NCI-H82 (cell line): Measurements from ENCODE around the gene SCMH1.
A peak's percentile ranks its signal among the peaks of the same experiment; 100 is the strongest.

ENCODE experiments used
- DNase-seq: peaks from one replicate; lab custom pipeline; 2025; lab: John Stamatoyannopoulos, UW

SCMH1 gene

GRCh38 chr1:40998668-40999067, 243.4 kb downstream of the SCMH1 start:
- no peak for DNase-seq

DNA sequence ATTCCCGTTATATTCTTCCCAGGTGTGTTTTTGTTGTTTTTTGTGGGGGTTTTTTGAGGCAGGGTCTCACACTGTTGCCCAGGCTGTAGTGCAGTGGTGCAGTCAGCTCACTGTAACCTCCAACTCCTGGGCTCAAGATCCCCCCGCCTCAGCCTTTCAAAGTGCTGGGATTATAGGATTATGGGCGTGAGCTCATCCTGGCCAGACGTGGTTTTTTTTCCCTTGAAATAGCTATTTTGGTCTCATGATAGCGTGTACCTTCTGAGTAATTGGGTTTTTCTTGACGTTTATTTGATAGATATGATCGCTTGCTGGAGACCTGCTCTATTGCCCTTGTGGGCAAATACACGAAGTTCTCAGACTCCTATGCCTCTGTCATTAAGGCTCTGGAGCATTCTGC, 245.0 kb downstream of the SCMH1 start:
- DNase-seq: peak; percentile 75

DNA sequence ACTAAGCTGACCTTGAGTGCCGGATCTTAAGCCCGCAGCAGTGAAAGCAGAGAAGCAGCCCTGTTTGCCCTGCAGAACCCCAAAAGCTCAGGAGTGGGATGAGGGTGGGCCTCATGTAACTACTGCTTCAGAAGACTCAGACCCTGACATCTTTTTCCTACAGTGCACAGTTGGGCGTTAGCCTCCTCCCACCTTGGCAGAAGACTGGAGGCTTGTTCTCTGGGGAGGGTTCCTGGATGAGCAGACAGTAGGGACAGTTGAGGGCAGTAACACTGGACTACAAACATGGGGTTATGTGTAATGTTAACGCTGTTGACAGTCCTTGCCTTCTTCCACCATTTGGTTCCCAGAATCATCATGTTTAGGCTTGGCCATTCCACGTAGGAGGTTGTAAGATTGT, 253.0 kb downstream of the SCMH1 start:
- no peak for DNase-seq

- no peak for DNase-seq
Observed at GRCh38 chr1:40988280-40988679, 253.8 kb downstream of the SCMH1 start.

DNA sequence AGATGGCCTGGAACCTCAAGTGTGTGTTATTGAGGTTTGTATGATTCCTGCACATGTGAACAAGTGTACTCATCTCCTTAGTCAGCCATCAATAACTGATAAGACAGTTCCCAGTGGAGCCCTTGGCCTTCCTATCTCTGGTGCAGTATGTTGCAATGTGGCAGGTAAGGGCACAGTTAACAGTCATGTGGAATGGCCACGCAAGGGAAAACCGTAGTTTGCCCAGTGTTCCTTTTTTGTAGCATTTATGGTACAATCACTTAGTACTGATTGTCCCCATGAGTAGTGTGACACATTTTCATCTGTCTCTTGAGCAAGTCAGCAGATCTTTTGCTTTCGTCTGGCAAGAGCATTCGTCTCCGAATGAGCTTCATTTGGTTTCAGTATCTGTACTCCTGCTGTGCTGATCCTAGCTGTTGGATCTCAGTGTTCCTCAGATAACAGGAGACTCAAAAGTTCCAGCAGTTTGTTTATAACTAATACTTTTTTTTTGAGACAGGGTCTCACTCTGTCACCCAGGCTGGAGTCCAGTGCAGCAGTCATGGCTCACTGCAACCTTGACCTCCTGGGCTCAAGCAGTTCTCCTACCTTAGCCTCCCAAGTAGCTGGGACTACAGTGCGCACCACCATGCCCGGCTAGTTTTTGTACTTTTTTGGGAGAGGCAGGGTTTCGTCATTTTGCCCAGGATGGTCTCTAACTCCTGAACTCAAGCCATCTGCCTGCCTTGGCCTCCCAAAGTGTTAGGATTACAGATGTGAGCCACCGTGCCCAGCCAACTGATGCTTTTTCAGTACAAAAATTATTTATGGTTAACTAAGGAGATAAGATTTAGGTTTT, 254.4 kb downstream of the SCMH1 start:
- DNase-seq: no peak

DNA sequence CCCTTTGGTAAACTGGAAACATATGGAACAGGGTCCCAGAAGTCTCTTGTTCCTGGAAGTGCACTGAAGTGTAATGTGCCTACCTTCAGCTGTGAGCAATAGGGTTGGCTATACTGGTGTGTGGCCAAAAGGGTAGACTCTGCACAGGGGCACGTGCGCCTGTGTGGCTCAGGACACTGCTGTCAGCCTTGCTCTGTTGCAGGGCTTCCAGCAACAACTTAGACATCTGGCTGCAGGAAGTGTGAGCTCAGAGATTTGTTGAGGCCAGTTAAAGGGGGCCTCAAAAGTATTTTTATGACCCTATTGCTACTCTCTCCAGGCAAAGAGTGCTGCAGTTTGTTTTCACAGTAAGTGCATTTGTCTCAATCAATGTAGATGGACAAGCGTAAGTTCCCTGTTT, 255.2 kb downstream of the SCMH1 start:
- no peak for DNase-seq

DNA sequence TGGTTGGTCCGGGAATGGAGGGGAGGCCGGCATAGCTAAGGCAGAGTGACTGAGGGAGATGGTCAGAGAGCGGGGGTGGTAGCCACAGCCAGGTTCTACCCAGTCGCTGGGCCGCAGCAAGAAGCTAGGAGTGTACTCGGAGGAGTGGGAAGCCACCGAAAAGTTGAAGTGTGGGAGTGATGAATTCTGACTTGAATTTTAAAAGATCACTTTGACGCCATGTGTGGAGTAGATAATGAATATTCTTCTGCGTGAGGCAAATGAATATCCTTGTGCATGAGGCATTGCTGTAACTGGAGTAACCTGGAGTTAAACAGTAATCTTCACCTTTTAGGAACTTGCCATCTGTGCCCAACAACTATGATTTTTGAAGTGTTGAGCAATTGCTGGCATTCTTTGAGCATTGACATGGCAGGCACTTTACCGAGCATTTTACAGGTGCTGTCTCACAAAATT, 255.8 kb downstream of the SCMH1 start:
- DNase-seq: no peak

DNA sequence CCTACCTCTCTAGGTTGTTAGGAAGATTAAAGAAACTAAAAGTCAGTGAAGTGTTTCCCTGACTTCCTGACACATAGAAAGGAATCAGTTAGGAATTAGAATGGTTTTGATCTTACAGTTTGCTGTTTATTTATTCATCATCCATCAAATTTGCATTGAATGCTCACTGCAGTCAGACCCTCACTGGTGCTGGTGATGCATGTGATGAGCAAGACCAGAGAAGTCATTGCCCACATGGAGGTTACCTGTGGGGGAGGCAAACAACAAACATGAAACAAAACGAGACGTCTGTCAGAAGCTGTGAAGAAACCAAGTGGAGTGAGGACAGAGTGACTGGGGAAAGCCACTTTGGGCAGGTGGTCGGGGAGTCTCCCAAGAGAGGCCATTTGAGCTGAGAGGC, 256.2 kb downstream of the SCMH1 start:
- no peak for DNase-seq

DNA sequence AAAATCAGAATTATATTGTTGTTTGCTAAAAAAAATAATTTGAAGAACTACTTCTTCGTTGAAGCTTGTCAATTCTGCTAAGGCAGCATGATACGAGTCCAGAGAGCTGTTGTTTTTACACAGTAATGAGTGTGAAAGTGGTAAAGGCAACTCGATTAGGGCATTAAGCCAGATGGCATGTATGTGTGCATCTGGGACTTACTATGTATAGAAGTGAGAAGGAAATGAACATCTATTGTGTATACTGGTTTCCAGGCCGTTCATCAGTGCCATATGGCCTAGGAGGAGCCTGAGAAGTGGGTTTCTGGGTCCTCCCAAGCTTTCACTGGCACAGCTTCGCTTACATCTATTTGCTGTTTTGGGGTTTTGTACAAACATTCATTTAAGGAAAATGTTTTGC, 256.9 kb downstream of the SCMH1 start:
- DNase-seq: peak; percentile 33

GRCh38 chr1:40984531-40984930, 257.6 kb downstream of the SCMH1 start:
- no peak for DNase-seq

DNA sequence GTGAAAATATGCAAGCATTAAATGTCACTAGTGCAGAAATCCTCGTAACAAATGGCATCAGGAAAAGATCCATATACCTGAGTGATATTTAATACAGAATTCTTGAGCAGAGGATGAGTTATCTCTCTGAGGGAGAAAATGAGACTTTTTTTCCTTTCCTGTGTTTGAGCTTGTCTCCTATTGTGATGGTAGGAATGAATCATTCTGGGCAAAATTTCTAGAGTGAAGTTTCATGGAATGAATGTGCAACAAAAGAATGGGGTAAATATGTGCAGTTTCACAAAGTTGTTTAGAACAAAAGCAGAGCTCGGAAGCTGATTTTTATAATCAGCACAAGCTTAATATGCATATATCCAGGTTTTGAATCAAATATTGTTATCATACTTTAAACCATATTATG, 258.0 kb downstream of the SCMH1 start:
- DNase-seq: no peak

GRCh38 chr1:40983286-40983685, 258.8 kb downstream of the SCMH1 start:
- DNase-seq: no peak

DNA sequence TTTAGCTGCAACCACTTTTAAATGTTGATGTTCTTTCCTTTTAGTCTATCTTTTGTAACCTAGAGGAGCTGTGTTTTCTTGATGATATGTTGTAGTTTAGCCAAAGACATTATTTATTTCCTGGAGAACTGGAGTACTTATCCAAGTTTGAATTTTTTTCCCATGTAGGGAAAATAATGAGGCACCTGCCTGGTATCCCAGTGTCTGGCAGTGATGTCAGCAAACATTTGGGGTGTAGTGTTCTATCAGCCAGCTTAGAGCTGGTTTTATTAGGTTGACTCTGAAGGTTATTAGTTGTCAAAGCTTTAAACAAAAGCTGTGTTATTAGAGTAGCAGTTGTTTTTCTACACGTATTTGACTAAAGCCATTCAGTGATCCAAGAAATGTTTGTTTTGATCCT, 259.4 kb downstream of the SCMH1 start:
- no peak for DNase-seq

GRCh38 chr1:40981691-40982448, 260.2 kb downstream of the SCMH1 start:
- no peak for DNase-seq

- DNase-seq: peak; percentile 63
Observed at GRCh38 chr1:40980453-40981121, 261.5 kb downstream of the SCMH1 start.

- no peak for DNase-seq
Observed at GRCh38 chr1:40980068-40980452, 262.0 kb downstream of the SCMH1 start.

- peak; percentile 97 for DNase-seq
Observed at GRCh38 chr1:40979241-40980067, 262.7 kb downstream of the SCMH1 start, which contains the start of gene CTPS1. TSS of gene CTPS1 (plus strand) at chr1:40979696. CDS start at chr1:40983291, 3,595 bp downstream.

DNA sequence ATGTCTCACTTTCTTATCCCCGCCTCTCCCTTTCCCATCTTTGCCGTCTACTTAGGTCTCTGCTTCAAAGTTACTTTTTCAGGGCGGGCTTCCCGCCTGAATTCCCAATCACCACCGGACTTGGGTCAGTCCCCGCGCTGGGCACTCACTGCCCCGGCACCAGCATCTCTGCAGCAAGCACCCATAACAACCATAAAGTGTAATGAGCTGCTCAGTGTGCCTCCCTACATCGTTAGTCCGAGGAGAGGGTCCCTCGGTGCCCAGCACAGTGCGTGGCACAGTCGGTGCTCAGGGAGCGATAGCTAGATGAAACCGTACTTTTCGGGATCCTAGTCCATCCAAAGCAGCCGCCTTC, 263.2 kb downstream of the SCMH1 start:
- DNase-seq: no peak

- DNase-seq: no peak
Observed at GRCh38 chr1:40977716-40978115, 264.4 kb downstream of the SCMH1 start.
